SU-DHL-6 (cell line): Measurements from ENCODE around the gene DOK7.

ENCODE experiments used
- H2AFZ ChIP-seq: fragments of 200-600 bp; sonication (generic); 2 replicates; pipeline ENCODE4 v1.6.1; 2014; ENCODE audit warnings: low read depth, mild to moderate bottlenecking, moderate library complexity, mixed read lengths, antibody characterized with exemption, low read length; ENCODE audit not compliant: severe bottlenecking
- H3F3A ChIP-seq: fragments of 200-600 bp; shearing (Covaris generic); 2 replicates; pipeline ENCODE4 v1.6.0; 2016; ENCODE audit warnings: antibody characterized with exemption, mild to moderate bottlenecking; ENCODE audit not compliant: insufficient read depth
- H3K27ac ChIP-seq: fragments of 200-600 bp; sonication (generic); 2 replicates; pipeline ENCODE4 v1.5.1; 2016; ENCODE audit warnings: low read depth, mild to moderate bottlenecking, low read length, moderate library complexity, mixed read lengths
- H3K27me3 ChIP-seq: fragments of 200-600 bp; sonication (generic), shearing (Covaris generic); 2 replicates; pipeline ENCODE4 v1.6.0; 2014; ENCODE audit warnings: mild to moderate bottlenecking, low read length
- H3K36me3 ChIP-seq: fragments of 200-600 bp; sonication (generic); 2 replicates; pipeline ENCODE4 v1.6.1; 2014; ENCODE audit warnings: mild to moderate bottlenecking, low read length, mixed read lengths
- H3K4me2 ChIP-seq: fragments of 300-600, 200-600 bp; shearing (Covaris generic), sonication (generic); 2 replicates; pipeline ENCODE4 v1.6.0; 2014; ENCODE audit warnings: low read length, low read depth, mild to moderate bottlenecking; ENCODE audit not compliant: poor library complexity, severe bottlenecking
- H3K4me3 ChIP-seq: fragments of 200-600 bp; sonication (generic); 2 replicates; pipeline ENCODE4 v1.5.1; 2014; ENCODE audit warnings: antibody characterized with exemption, low read length, mild to moderate bottlenecking, mixed read lengths; ENCODE audit not compliant: insufficient read depth, poor library complexity, severe bottlenecking
- H3K79me2 ChIP-seq: fragments of 200-600 bp; sonication (generic); 2 replicates; pipeline ENCODE4 v1.6.1; 2014; ENCODE audit warnings: mild to moderate bottlenecking, low read length, moderate library complexity; ENCODE audit not compliant: insufficient read depth
- H3K9ac ChIP-seq: fragments of 200-600 bp; sonication (generic); 2 replicates; pipeline ENCODE4 v1.7.0; 2014; ENCODE audit warnings: mild to moderate bottlenecking, low read length
- H3K9me2 ChIP-seq: fragments of 200-600 bp; sonication (generic); replicated peaks from 2 replicates; pipeline ENCODE4 v1.6.1; 2014; ENCODE audit warnings: low read length; ENCODE audit not compliant: insufficient read depth
- H3K9me3 ChIP-seq: fragments of 200-600 bp; sonication (generic); 2 replicates; pipeline ENCODE4 v1.6.1; 2014; ENCODE audit warnings: low read length, mixed read lengths; ENCODE audit not compliant: insufficient read depth
- H4K20me1 ChIP-seq: fragments of 200-600 bp; sonication (generic); 2 replicates; pipeline ENCODE4 v1.6.1; 2014; ENCODE audit warnings: low read depth, mild to moderate bottlenecking, antibody characterized with exemption, low read length, moderate library complexity, mixed read lengths
- CTCF ChIP-seq: fragments of 200-600 bp; sonication (generic); IDR thresholded peaks from one replicate; pipeline ENCODE4 v1.5.1; 2017; ENCODE audit warnings: antibody characterized with exemption, mild to moderate bottlenecking, low read length, moderate library complexity; ENCODE audit not compliant: insufficient read depth, poor library complexity, severe bottlenecking
- EZH2phosphoT487 ChIP-seq: fragments of 200-600 bp; sonication (generic), shearing (Covaris generic); conservative IDR thresholded peaks from 2 replicates; pipeline ENCODE4 v1.6.1; 2018; ENCODE audit warnings: mild to moderate bottlenecking, antibody characterized with exemption, low read length, moderate library complexity, mixed read lengths

DOK7 gene

GRCh38 chr4:3462790-3463415 is at the start of gene DOK7:
Gene DOK7 (plus strand): TSS chr4:3463306. CDS start chr4:3463376, 70 bp downstream.
- Histone ChIP-seq H3K9me2 (no peaks in the 10 kb centered on the region), H4K20me1 (no peaks in the 10 kb centered on the region), H3F3A (no peaks in the 10 kb centered on the region), H2AFZ (no peak within 1 kb of the TSS), H3K27ac (no peak within 1 kb of the TSS), H3K9me3 (no peaks in the 10 kb centered on the region), H3K79me2 (no peaks in the 10 kb centered on the region), H3K4me3 (no peak within 1 kb of the TSS), H3K36me3 (no peaks in the 10 kb centered on the region), H3K27me3 (no peaks in the 10 kb centered on the region), H3K4me2 (no peak within 1 kb of the TSS), H3K9ac (no peak within 1 kb of the TSS)
- TF ChIP-seq EZH2phosphoT487 (no peak), CTCF (no peak)

GRCh38 chr4:3413675-3414420 is 49.3 kb upstream of the DOK7 start:
- H4K20me1 ChIP-seq: no peaks in the 10 kb centered on the region
- H3K27ac ChIP-seq: no peak overlapping the region
- H3K9ac ChIP-seq: no peak overlapping the region
- no peak overlapping the region for H2AFZ ChIP-seq
- no peaks in the 10 kb centered on the region for H3K27me3 ChIP-seq
- no peaks in the 10 kb centered on the region for H3K9me2 ChIP-seq
- no peaks in the 10 kb centered on the region for H3K9me3 ChIP-seq
- H3K79me2 ChIP-seq: no peaks in the 10 kb centered on the region
- H3K36me3 ChIP-seq: no peaks in the 10 kb centered on the region
- no peak overlapping the region for H3K4me2 ChIP-seq
- no peak overlapping the region for H3K4me3 ChIP-seq
- TF ChIP-seq CTCF (no peak), EZH2phosphoT487 (no peak)
- no peaks in the 10 kb centered on the region for H3F3A ChIP-seq

- no peaks in the 10 kb centered on the region for H3K79me2 ChIP-seq
These were observed 48.5 kb upstream of the DOK7 start for GRCh38 chr4:3414421-3415279.

More at GRCh38 chr4:3414421-3415279, 48.5 kb upstream of the DOK7 start:
- H3K27me3 ChIP-seq: no peaks in the 10 kb centered on the region
- no peak overlapping the region for H3K27ac ChIP-seq
- no peaks in the 10 kb centered on the region for H3K9me3 ChIP-seq
- no peak overlapping the region for H2AFZ ChIP-seq
- no peaks in the 10 kb centered on the region for H3K36me3 ChIP-seq
- H3F3A ChIP-seq: no peaks in the 10 kb centered on the region
- no peaks in the 10 kb centered on the region for H4K20me1 ChIP-seq
- TF ChIP-seq EZH2phosphoT487 (no peak), CTCF (no peak)
- no peaks in the 10 kb centered on the region for H3K9me2 ChIP-seq
- no peak overlapping the region for H3K9ac ChIP-seq
- H3K4me2 ChIP-seq: no peak overlapping the region
- H3K4me3 ChIP-seq: no peak overlapping the region
